ENCODE measurements around the gene ZMYND15. TPM values are rescaled to one million over a fixed set of nuclear protein-coding genes. Genes with fewer than 3 reads are reported as not detected.
A peak's percentile ranks its signal among the peaks of the same experiment; 100 is the strongest.

ZMYND15 gene
- total RNA-seq, 1 donor from 2014 or later, result not detected

- DNase-seq (ENCODE audit: low spot score), result peak; percentile 36
- H2AFZ ChIP-seq (replicated peaks), result no peak overlapping the region
These were observed 31.2 kb upstream of the ZMYND15 start for GRCh38 chr17:4708436-4708835.

GRCh38 chr17:4709794-4710692 is 29.6 kb upstream of the ZMYND15 start, which contains the start of gene ARRB2:
Gene ARRB2, plus strand, starts transcription at chr17:4710632. Its CDS starts 90 bp downstream, at chr17:4710722.
- no peaks in the 10 kb centered on the region for H3K9me3 Mint-ChIP-seq
- peak within 1 kb of the TSS; percentile 24 for H3K9ac ChIP-seq
- no peak within 1 kb of the TSS for H3K27ac ChIP-seq
- H3K4me2 ChIP-seq, result peak within 1 kb of the TSS; percentile 98
- peaks cover 10% of the 10 kb centered on the region for H4K20me1 ChIP-seq (ENCODE audit: low read depth)
- peaks cover 23% of the 10 kb centered on the region for H3K4me1 Mint-ChIP-seq
- TF ChIP-seq EZH2phosphoT487 (IDR thresholded peaks at IDR 0.05) (no peak), EZH2 (IDR thresholded peaks at IDR 0.05) (no peak), CTCF (IDR thresholded peaks at IDR 0.05) (peak; percentile 62)
- peaks cover 23% of the 10 kb centered on the region for H3F3A ChIP-seq (ENCODE audit: low read depth)
- peak; percentile 98 for DNase-seq (ENCODE audit: low spot score)
- peaks cover 3% of the 10 kb centered on the region for H3K4me1 ChIP-seq
- H3K27me3 ChIP-seq, result no peaks in the 10 kb centered on the region
- peak within 1 kb of the TSS; percentile 83 for H2AFZ ChIP-seq (replicated peaks)
- no peaks in the 10 kb centered on the region for H3K9me3 ChIP-seq (ENCODE audit: low read depth)
- H3K27me3 Mint-ChIP-seq (ENCODE audit: insufficient read depth, low read depth), result peaks cover 3% of the 10 kb centered on the region
- peak within 1 kb of the TSS; percentile 58 for H3K27ac Mint-ChIP-seq
- H3K36me3 ChIP-seq, result no peaks in the 10 kb centered on the region
- H3K79me2 ChIP-seq (ENCODE audit: low read depth), result peaks cover 27% of the 10 kb centered on the region
- H3K4me3 ChIP-seq, result peak within 1 kb of the TSS; percentile 89
- H3K36me3 Mint-ChIP-seq, result no peaks in the 10 kb centered on the region
- H3K4me3 Mint-ChIP-seq, result peak within 1 kb of the TSS; percentile 86

More at GRCh38 chr17:4708436-4708835, 31.2 kb upstream of the ZMYND15 start:
- Mint-ChIP-seq H3K27ac (no peak overlapping the region), H3K36me3 (no peaks in the 10 kb centered on the region), H3K4me3 (peak overlapping the region; percentile 46), H3K9me3 (no peaks in the 10 kb centered on the region), H3K4me1 (peaks cover 29% of the 10 kb centered on the region), H3K27me3 (ENCODE audit: insufficient read depth, low read depth) (peaks cover 4% of the 10 kb centered on the region)
- Histone ChIP-seq H3K27ac (no peak overlapping the region), H3K9me3 (ENCODE audit: low read depth) (no peaks in the 10 kb centered on the region), H3K4me1 (peaks cover 7% of the 10 kb centered on the region), H3K79me2 (ENCODE audit: low read depth) (peaks cover 39% of the 10 kb centered on the region), H3K9ac (no peak overlapping the region), H3K4me3 (no peak overlapping the region), H4K20me1 (ENCODE audit: low read depth) (peaks cover 10% of the 10 kb centered on the region), H3F3A (ENCODE audit: low read depth) (peaks cover 29% of the 10 kb centered on the region), H3K36me3 (no peaks in the 10 kb centered on the region), H3K4me2 (no peak overlapping the region), H3K27me3 (no peaks in the 10 kb centered on the region)
- no peak for TF ChIP-seq EZH2 (IDR thresholded peaks at IDR 0.05)
- no peak for TF ChIP-seq CTCF (IDR thresholded peaks at IDR 0.05)
- TF ChIP-seq EZH2phosphoT487 (IDR thresholded peaks at IDR 0.05), result no peak

- Histone ChIP-seq H4K20me1 (ENCODE audit: low read depth) (peaks cover 10% of the 10 kb centered on the region), H3K79me2 (ENCODE audit: low read depth) (peaks cover 27% of the 10 kb centered on the region), H3K27ac (no peak overlapping the region), H3K36me3 (no peaks in the 10 kb centered on the region), H3K9ac (peak overlapping the region; percentile 24), H3K4me3 (peak overlapping the region; percentile 89), H3K27me3 (no peaks in the 10 kb centered on the region), H2AFZ (replicated peaks) (peak overlapping the region; percentile 83), H3K9me3 (ENCODE audit: low read depth) (no peaks in the 10 kb centered on the region), H3F3A (ENCODE audit: low read depth) (peaks cover 15% of the 10 kb centered on the region), H3K4me2 (peak overlapping the region; percentile 98), H3K4me1 (peaks cover 3% of the 10 kb centered on the region)
- no peak for DNase-seq (ENCODE audit: low spot score)
- Mint-ChIP-seq H3K4me1 (peaks cover 18% of the 10 kb centered on the region), H3K36me3 (no peaks in the 10 kb centered on the region), H3K27me3 (ENCODE audit: insufficient read depth, low read depth) (peaks cover 3% of the 10 kb centered on the region), H3K9me3 (no peaks in the 10 kb centered on the region), H3K4me3 (peak overlapping the region; percentile 86), H3K27ac (no peak overlapping the region)
- no peak for TF ChIP-seq EZH2 (IDR thresholded peaks at IDR 0.05)
- no peak for TF ChIP-seq CTCF (IDR thresholded peaks at IDR 0.05)
- no peak for TF ChIP-seq EZH2phosphoT487 (IDR thresholded peaks at IDR 0.05)
These were observed 28.7 kb upstream of the ZMYND15 start for GRCh38 chr17:4710693-4711634.
